ENCODE data around the gene RAD18.

Gene RAD18

GRCh38 chr3:8979262-8979661 is 16.0 kb upstream of the RAD18 start:
- H3K27ac ChIP-seq (ENCODE audit: low read length) = no peak overlapping the region
- no peaks in the 10 kb centered on the region for H3K36me3 ChIP-seq (replicated peaks; ENCODE audit: insufficient read depth, low read length)
- TF ChIP-seq EZH2 (optimal IDR thresholded peaks at IDR 0.05; ENCODE audit: low read depth, low read length) (no peak), EZH2phosphoT487 (IDR thresholded peaks at IDR 0.05; ENCODE audit: low read length) (no peak)
- TF ChIP-seq, protein P1, sequence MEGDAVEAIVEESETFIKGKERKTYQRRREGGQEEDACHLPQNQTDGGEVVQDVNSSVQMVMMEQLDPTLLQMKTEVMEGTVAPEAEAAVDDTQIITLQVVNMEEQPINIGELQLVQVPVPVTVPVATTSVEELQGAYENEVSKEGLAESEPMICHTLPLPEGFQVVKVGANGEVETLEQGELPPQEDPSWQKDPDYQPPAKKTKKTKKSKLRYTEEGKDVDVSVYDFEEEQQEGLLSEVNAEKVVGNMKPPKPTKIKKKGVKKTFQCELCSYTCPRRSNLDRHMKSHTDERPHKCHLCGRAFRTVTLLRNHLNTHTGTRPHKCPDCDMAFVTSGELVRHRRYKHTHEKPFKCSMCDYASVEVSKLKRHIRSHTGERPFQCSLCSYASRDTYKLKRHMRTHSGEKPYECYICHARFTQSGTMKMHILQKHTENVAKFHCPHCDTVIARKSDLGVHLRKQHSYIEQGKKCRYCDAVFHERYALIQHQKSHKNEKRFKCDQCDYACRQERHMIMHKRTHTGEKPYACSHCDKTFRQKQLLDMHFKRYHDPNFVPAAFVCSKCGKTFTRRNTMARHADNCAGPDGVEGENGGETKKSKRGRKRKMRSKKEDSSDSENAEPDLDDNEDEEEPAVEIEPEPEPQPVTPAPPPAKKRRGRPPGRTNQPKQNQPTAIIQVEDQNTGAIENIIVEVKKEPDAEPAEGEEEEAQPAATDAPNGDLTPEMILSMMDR (IDR thresholded peaks at IDR 0.05; ENCODE audit: low read length) = no peak
- no peaks in the 10 kb centered on the region for H3K4me1 ChIP-seq (ENCODE audit: low read length)
- no peak overlapping the region for H2AFZ ChIP-seq (ENCODE audit: low read length)
- no peaks in the 10 kb centered on the region for H4K20me1 ChIP-seq (ENCODE audit: insufficient read depth, low read length)
- no peaks in the 10 kb centered on the region for H3K9me3 ChIP-seq (replicated peaks; ENCODE audit: insufficient read depth, low read length)
- H3F3A ChIP-seq (ENCODE audit: insufficient read depth, low read length) = no peaks in the 10 kb centered on the region
- no peaks in the 10 kb centered on the region for H3K27me3 ChIP-seq (replicated peaks; ENCODE audit: insufficient read depth, low read length)
- no peak overlapping the region for H3K4me3 ChIP-seq (ENCODE audit: low read length)
- H3K9me2 ChIP-seq (replicated peaks; ENCODE audit: insufficient read depth, low read length) = no peaks in the 10 kb centered on the region
- H3K79me2 ChIP-seq (ENCODE audit: low read length) = no peaks in the 10 kb centered on the region
- no peak overlapping the region for H3K4me2 ChIP-seq (ENCODE audit: low read depth, low read length)
- no peak overlapping the region for H3K9ac ChIP-seq (ENCODE audit: low read length)
- DNase-seq = no peak

- Histone ChIP-seq H3F3A (ENCODE audit: insufficient read depth, low read length) (no peaks in the 10 kb centered on the region), H3K9ac (ENCODE audit: low read length) (no peak overlapping the region), H3K27me3 (replicated peaks; ENCODE audit: insufficient read depth, low read length) (no peaks in the 10 kb centered on the region), H3K9me3 (replicated peaks; ENCODE audit: insufficient read depth, low read length) (no peaks in the 10 kb centered on the region), H3K27ac (ENCODE audit: low read length) (no peak overlapping the region), H4K20me1 (ENCODE audit: insufficient read depth, low read length) (no peaks in the 10 kb centered on the region), H3K4me1 (ENCODE audit: low read length) (no peaks in the 10 kb centered on the region), H3K79me2 (ENCODE audit: low read length) (no peaks in the 10 kb centered on the region), H3K4me2 (ENCODE audit: low read depth, low read length) (no peak overlapping the region), H3K9me2 (replicated peaks; ENCODE audit: insufficient read depth, low read length) (no peaks in the 10 kb centered on the region), H2AFZ (ENCODE audit: low read length) (no peak overlapping the region), H3K4me3 (ENCODE audit: low read length) (no peak overlapping the region), H3K36me3 (replicated peaks; ENCODE audit: insufficient read depth, low read length) (no peaks in the 10 kb centered on the region)
- DNase-seq = no peak
- TF ChIP-seq, protein P1 (IDR thresholded peaks at IDR 0.05; ENCODE audit: low read length) = no peak
- TF ChIP-seq EZH2phosphoT487 (IDR thresholded peaks at IDR 0.05; ENCODE audit: low read length) (no peak), EZH2 (optimal IDR thresholded peaks at IDR 0.05; ENCODE audit: low read depth, low read length) (no peak)
Observed at GRCh38 chr3:8978551-8978950, 15.3 kb upstream of the RAD18 start.

GRCh38 chr3:8976540-8977182 is 13.4 kb upstream of the RAD18 start:
- Histone ChIP-seq H3K27ac (ENCODE audit: low read length) (no peak overlapping the region), H3K4me2 (ENCODE audit: low read depth, low read length) (no peak overlapping the region), H4K20me1 (ENCODE audit: insufficient read depth, low read length) (no peaks in the 10 kb centered on the region), H3K9ac (ENCODE audit: low read length) (no peak overlapping the region), H3K79me2 (ENCODE audit: low read length) (no peaks in the 10 kb centered on the region), H3K27me3 (replicated peaks; ENCODE audit: insufficient read depth, low read length) (no peaks in the 10 kb centered on the region), H3K9me2 (replicated peaks; ENCODE audit: insufficient read depth, low read length) (no peaks in the 10 kb centered on the region), H3F3A (ENCODE audit: insufficient read depth, low read length) (no peaks in the 10 kb centered on the region), H3K4me3 (ENCODE audit: low read length) (no peak overlapping the region), H2AFZ (ENCODE audit: low read length) (no peak overlapping the region), H3K9me3 (replicated peaks; ENCODE audit: insufficient read depth, low read length) (no peaks in the 10 kb centered on the region), H3K36me3 (replicated peaks; ENCODE audit: insufficient read depth, low read length) (no peaks in the 10 kb centered on the region), H3K4me1 (ENCODE audit: low read length) (no peaks in the 10 kb centered on the region)
- TF ChIP-seq EZH2 (optimal IDR thresholded peaks at IDR 0.05; ENCODE audit: low read depth, low read length) (no peak), EZH2phosphoT487 (IDR thresholded peaks at IDR 0.05; ENCODE audit: low read length) (no peak)
- TF ChIP-seq, protein P1 (IDR thresholded peaks at IDR 0.05; ENCODE audit: low read length) = no peak
- no peak for DNase-seq
